ENCODE results near the gene GNAQ. TPM values are rescaled to one million over a fixed set of nuclear protein-coding genes. Genes with fewer than 3 reads are reported as not detected.

Gene GNAQ
- total RNA-seq, 1 experiment from 2014 or later: 34.1 TPM

DNA sequence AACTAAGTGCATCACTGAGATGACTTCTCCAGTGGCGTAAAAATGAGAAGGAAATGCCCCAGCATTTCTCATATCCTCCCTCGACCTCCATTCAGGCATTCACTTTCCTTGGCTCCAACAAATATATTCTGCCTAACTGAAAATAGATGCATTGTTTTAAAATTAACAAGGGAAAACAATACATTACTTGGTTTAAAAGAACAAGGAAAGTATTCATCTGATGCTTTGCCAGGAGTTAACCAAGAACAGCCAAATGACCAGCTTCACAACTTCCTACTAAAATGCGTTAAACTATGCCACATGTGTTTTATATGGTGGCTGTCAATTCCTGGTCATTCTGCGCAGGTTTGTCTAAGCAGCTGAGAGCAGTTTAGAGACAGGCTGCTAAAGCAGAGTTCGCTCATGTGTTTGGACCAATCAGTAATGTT is 121.4 kb downstream of the GNAQ start:
- no peak overlapping the region for H3K27ac Mint-ChIP-seq (ENCODE audit: unreplicated experiment)
- intact Hi-C loops (cut with micrococcal nuclease; ENCODE audit: unreplicated experiment): no loop called here

DNA sequence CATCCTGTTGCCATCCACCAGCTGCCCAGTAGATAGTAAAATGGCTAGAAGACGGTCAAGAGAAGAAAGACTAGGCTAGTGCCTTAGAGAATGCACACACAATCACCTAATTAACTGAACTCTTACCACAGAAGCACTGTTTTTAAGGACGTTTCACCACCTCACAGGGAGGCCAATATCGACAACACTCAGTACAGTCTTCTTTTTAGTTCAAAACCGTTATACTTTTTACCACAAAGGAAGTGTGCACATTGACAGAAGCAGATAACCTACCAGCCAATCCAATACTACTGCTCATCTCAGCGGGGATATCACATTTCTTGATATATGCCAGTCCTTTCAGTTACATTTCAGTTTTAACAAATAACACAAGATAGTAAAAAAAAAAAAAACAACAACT is 122.3 kb downstream of the GNAQ start:
- H3K36me3 Mint-ChIP-seq (ENCODE audit: insufficient read depth, unreplicated experiment): no peaks in the 10 kb centered on the region
- no peaks in the 10 kb centered on the region for H3K9me3 Mint-ChIP-seq (ENCODE audit: low read depth, unreplicated experiment)
- H3K4me3 Mint-ChIP-seq (ENCODE audit: low read depth, unreplicated experiment): no peak overlapping the region
- no peaks in the 10 kb centered on the region for H3K27me3 Mint-ChIP-seq (ENCODE audit: unreplicated experiment)
- TF ChIP-seq, protein P1, sequence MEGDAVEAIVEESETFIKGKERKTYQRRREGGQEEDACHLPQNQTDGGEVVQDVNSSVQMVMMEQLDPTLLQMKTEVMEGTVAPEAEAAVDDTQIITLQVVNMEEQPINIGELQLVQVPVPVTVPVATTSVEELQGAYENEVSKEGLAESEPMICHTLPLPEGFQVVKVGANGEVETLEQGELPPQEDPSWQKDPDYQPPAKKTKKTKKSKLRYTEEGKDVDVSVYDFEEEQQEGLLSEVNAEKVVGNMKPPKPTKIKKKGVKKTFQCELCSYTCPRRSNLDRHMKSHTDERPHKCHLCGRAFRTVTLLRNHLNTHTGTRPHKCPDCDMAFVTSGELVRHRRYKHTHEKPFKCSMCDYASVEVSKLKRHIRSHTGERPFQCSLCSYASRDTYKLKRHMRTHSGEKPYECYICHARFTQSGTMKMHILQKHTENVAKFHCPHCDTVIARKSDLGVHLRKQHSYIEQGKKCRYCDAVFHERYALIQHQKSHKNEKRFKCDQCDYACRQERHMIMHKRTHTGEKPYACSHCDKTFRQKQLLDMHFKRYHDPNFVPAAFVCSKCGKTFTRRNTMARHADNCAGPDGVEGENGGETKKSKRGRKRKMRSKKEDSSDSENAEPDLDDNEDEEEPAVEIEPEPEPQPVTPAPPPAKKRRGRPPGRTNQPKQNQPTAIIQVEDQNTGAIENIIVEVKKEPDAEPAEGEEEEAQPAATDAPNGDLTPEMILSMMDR (IDR thresholded peaks at IDR 0.05; ENCODE audit: unreplicated experiment): no peak
- no peak for DNase-seq
- H3K27ac Mint-ChIP-seq (ENCODE audit: unreplicated experiment): no peak overlapping the region
- peaks cover 18% of the 10 kb centered on the region for H3K4me1 Mint-ChIP-seq (ENCODE audit: low read depth, unreplicated experiment)
- no TSS peak for BruUV-seq (replicated peaks)
- intact Hi-C loops (cut with micrococcal nuclease; ENCODE audit: unreplicated experiment): loop anchor here (10.0 kb wide), 1 partner anchor 45 kb away; no protein-coding TSS in a partner anchor
- CTCF ChIA-PET: no interaction called here

More for the DNA sequence above, 121.4 kb downstream of the GNAQ start:
- no peaks in the 10 kb centered on the region for H3K36me3 Mint-ChIP-seq (ENCODE audit: insufficient read depth, unreplicated experiment)
- no peaks in the 10 kb centered on the region for H3K9me3 Mint-ChIP-seq (ENCODE audit: low read depth, unreplicated experiment)
- DNase-seq: no peak
- peaks cover 18% of the 10 kb centered on the region for H3K4me1 Mint-ChIP-seq (ENCODE audit: low read depth, unreplicated experiment)
- CTCF ChIA-PET: no interaction called here
- TF ChIP-seq, protein P1 (IDR thresholded peaks at IDR 0.05; ENCODE audit: unreplicated experiment): no peak
- H3K4me3 Mint-ChIP-seq (ENCODE audit: low read depth, unreplicated experiment): no peak overlapping the region
- H3K27me3 Mint-ChIP-seq (ENCODE audit: unreplicated experiment): no peaks in the 10 kb centered on the region
- BruUV-seq (replicated peaks): no TSS peak

DNA sequence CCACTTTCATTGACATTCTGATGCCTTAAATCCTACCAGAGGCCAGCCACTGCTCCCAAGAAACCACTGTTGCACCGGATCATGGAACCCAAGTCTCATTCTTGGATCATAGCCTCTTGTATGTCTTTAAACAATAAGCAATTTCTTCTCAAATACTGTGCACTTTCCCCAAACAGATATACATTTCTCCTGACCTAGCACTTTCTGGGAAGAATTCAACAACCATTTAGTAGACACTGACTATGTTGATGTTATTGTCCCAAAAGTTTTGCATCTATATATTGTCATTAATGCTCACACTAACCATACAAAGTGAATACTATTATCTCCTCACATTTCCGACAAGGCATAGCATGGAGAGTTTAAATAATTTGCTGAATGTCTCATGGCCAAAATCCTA is 123.3 kb downstream of the GNAQ start:
- intact Hi-C loops (cut with micrococcal nuclease; ENCODE audit: unreplicated experiment): loop anchor here (10.0 kb wide), 1 partner anchor 47 kb away; no protein-coding TSS in a partner anchor
- TF ChIP-seq, protein P1 (IDR thresholded peaks at IDR 0.05; ENCODE audit: unreplicated experiment): no peak
- no peak overlapping the region for H3K4me3 Mint-ChIP-seq (ENCODE audit: low read depth, unreplicated experiment)
- no peaks in the 10 kb centered on the region for H3K27me3 Mint-ChIP-seq (ENCODE audit: unreplicated experiment)
- no peak for DNase-seq
- H3K4me1 Mint-ChIP-seq (ENCODE audit: low read depth, unreplicated experiment): peaks cover 26% of the 10 kb centered on the region
- no peaks in the 10 kb centered on the region for H3K36me3 Mint-ChIP-seq (ENCODE audit: insufficient read depth, unreplicated experiment)
- CTCF ChIA-PET: interaction anchor here (0.5 kb wide), 1 partner anchor 344 kb away, joined by 5 read pairs; no protein-coding TSS in a partner anchor
- no peaks in the 10 kb centered on the region for H3K9me3 Mint-ChIP-seq (ENCODE audit: low read depth, unreplicated experiment)
- no TSS peak for BruUV-seq (replicated peaks)
- H3K27ac Mint-ChIP-seq (ENCODE audit: unreplicated experiment): no peak overlapping the region

DNA sequence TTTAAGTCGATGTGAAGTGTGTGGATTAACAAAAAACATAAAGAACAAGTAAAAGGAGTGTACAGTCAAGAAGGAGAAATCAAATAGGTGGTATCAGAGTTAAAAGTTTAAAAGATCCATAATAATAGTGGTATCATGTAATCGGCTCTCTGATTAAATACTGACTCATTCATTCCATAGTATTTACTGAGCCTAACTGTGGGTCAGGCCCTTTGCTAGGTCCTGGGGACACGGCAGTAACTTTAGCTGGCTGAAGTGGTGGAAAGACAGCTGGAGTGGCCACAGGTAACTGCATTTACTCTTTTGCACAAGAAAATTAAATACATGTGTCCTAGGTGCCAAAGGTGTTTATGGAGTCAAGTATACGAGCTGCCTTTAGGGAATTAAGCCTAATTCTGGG is 124.0 kb downstream of the GNAQ start:
- CTCF ChIA-PET: interaction anchor here (0.5 kb wide), 1 partner anchor 343 kb away, joined by 5 read pairs; no protein-coding TSS in a partner anchor
- peaks cover 33% of the 10 kb centered on the region for H3K4me1 Mint-ChIP-seq (ENCODE audit: low read depth, unreplicated experiment)
- no peak overlapping the region for H3K4me3 Mint-ChIP-seq (ENCODE audit: low read depth, unreplicated experiment)
- no TSS peak for BruUV-seq (replicated peaks)
- no peaks in the 10 kb centered on the region for H3K36me3 Mint-ChIP-seq (ENCODE audit: insufficient read depth, unreplicated experiment)
- H3K27ac Mint-ChIP-seq (ENCODE audit: unreplicated experiment): peak overlapping the region; percentile 69
- intact Hi-C loops (cut with micrococcal nuclease; ENCODE audit: unreplicated experiment): loop anchor here (10.0 kb wide), 1 partner anchor 47 kb away; no protein-coding TSS in a partner anchor
- no peaks in the 10 kb centered on the region for H3K9me3 Mint-ChIP-seq (ENCODE audit: low read depth, unreplicated experiment)
- TF ChIP-seq, protein P1 (IDR thresholded peaks at IDR 0.05; ENCODE audit: unreplicated experiment): no peak
- no peak for DNase-seq
- H3K27me3 Mint-ChIP-seq (ENCODE audit: unreplicated experiment): no peaks in the 10 kb centered on the region
